Prostate gland (tissue), 2 donors: ENCODE results near the gene INAVA.

Experiments
- CTCF ChIP-seq, 4 experiments: fragments of 200-600 bp in 2 of 4; fragments of 450-650 bp in 2 of 4; sonication (generic) in 2 of 4; IDR thresholded peaks; 1 replicate in 3 of 4; 2 replicates in 1 of 4; pipeline ENCODE4 v1.5.1; 2016 to 2019; ENCODE audit warnings: antibody characterized with exemption in 4 of 4, mild to moderate bottlenecking in 2 of 4, moderate library complexity in 2 of 4
- POLR2A ChIP-seq: fragments of 450-650 bp; IDR thresholded peaks from one replicate; pipeline ENCODE4 v1.6.1; 2016; ENCODE audit warnings: antibody characterized with exemption, mild to moderate bottlenecking

GRCh38 chr1:200888349-200888838 lies 6.3 kb upstream of the INAVA start:
- no peak for TF ChIP-seq CTCF (IDR thresholded peaks at IDR 0.05)
- TF ChIP-seq POLR2A, result no peak
